OCI-LY7 (cell line): Measurements from ENCODE around the gene ACTR3. TPM values are rescaled to one million over a fixed set of nuclear protein-coding genes. Genes with fewer than 3 reads are reported as not detected.

Experiments
- BruUV-seq: library from RNA; stranded (reverse); fragments of 400-500 nt; replicated peaks from 2 replicates; lab custom pipeline; 2021; lab: Mats Ljungman, UMichigan
- CTCF ChIA-PET: fragments of 300-600 bp; sonication (Branson Sonifier 250); formaldehyde crosslinking; loops from one replicate; lab custom pipeline; 2022; ENCODE audit warnings: antibody characterized with exemption; ENCODE audit not compliant: unreplicated experiment; lab: Charles Lee
- POLR2A ChIA-PET: fragments of 300-600 bp; sonication (Branson Sonifier 250); formaldehyde crosslinking; loops from one replicate; lab custom pipeline; 2022; ENCODE audit warnings: antibody characterized with exemption; lab: Charles Lee
- DNase-seq: peaks from one replicate; pipeline ENCODE4 v3.0.0-alpha.2; 2015; ENCODE audit warnings: low spot score
- H2AFZ ChIP-seq: fragments of 200-600 bp; sonication (generic), shearing (Covaris generic); 2 replicates; pipeline ENCODE4 v1.6.1; 2014; ENCODE audit warnings: mild to moderate bottlenecking, antibody characterized with exemption, low read length, moderate library complexity
- H3K27ac ChIP-seq: fragments of 200-600 bp; sonication (generic); 2 replicates; pipeline ENCODE4 v1.5.1; 2014; ENCODE audit warnings: mixed run types, low read depth, mild to moderate bottlenecking, moderate library complexity, low read length, inconsistent platforms; ENCODE audit not compliant: poor library complexity, severe bottlenecking
- H3K36me3 ChIP-seq: fragments of 200-600 bp; sonication (generic); 2 replicates; pipeline ENCODE4 v1.6.1; 2014; ENCODE audit warnings: mild to moderate bottlenecking, antibody characterized with exemption, low read length, moderate library complexity, mixed read lengths; ENCODE audit not compliant: insufficient read depth
- H3K4me1 ChIP-seq: fragments of 200-600 bp; sonication (generic); 2 replicates; pipeline ENCODE4 v1.5.1; 2014; ENCODE audit warnings: mild to moderate bottlenecking, low read length; ENCODE audit not compliant: insufficient read depth, poor library complexity, severe bottlenecking
- H3K4me2 ChIP-seq: fragments of 200-600 bp; sonication (generic); 2 replicates; pipeline ENCODE4 v1.6.1; 2014; ENCODE audit warnings: mild to moderate bottlenecking, low read length
- H3K4me3 ChIP-seq: fragments of 200-600 bp; sonication (generic); 2 replicates; pipeline ENCODE4 v1.5.1; 2014; ENCODE audit warnings: mild to moderate bottlenecking, low read depth, low read length; ENCODE audit not compliant: poor library complexity, severe bottlenecking
- H3K79me2 ChIP-seq: fragments of 200-600 bp; sonication (generic); 2 replicates; pipeline ENCODE4 v1.6.1; 2016; ENCODE audit warnings: low read depth, mild to moderate bottlenecking, low read length, moderate library complexity, mixed read lengths; ENCODE audit not compliant: insufficient read depth
- H3K9me2 ChIP-seq: fragments of 200-600 bp; sonication (generic); 2 replicates; pipeline ENCODE4 v1.6.1; 2016; ENCODE audit warnings: mild to moderate bottlenecking, low read length, mixed read lengths; ENCODE audit not compliant: insufficient read depth
- H3K9me3 ChIP-seq: fragments of 200-600 bp; sonication (generic); 2 replicates; pipeline ENCODE4 v1.6.1; 2014; ENCODE audit warnings: mild to moderate bottlenecking, mixed run types, low read length, mixed read lengths
- H4K20me1 ChIP-seq: fragments of 200-600 bp; sonication (generic); 2 replicates; pipeline ENCODE4 v1.6.1; 2014; ENCODE audit warnings: mild to moderate bottlenecking, antibody characterized with exemption, low read length, moderate library complexity, mixed read lengths; ENCODE audit not compliant: insufficient read depth
- EZH2phosphoT487 ChIP-seq: fragments of 200-600 bp; sonication (generic); IDR thresholded peaks from 2 replicates; pipeline ENCODE4 v1.6.1; 2018; ENCODE audit warnings: low read depth, borderline replicate concordance, mild to moderate bottlenecking, mixed run types, antibody characterized with exemption, low read length, moderate library complexity, mixed read lengths
- intact Hi-C: fragments of 100-400 bp; cut with micrococcal nuclease; formaldehyde crosslinking; loops from one replicate; pipeline ENCODE4 v1.10.0; 2022; ENCODE audit not compliant: unreplicated experiment
- total RNA-seq, 2 experiments: library from RNA; depleted of rRNA in 1 of 2; stranded (reverse); fragments of >200 nt in 1 of 2; shearing (Covaris generic) in 1 of 2; gene quantifications; 2 replicates each; pipeline ENCODE4 v1.2.3, GENCODE V29; 2014 to 2022
- TF ChIP-seq, protein P1 (sequence below): fragments of 200-600 bp; sonication (generic); conservative IDR thresholded peaks from 2 replicates; pipeline ENCODE4 v1.5.1; 2014; ENCODE audit warnings: mild to moderate bottlenecking, antibody characterized with exemption, low read length, moderate library complexity, mixed read lengths

Gene ACTR3
- total RNA-seq, 2 experiments from 2014 or later = 192 to 320 TPM

DNA sequence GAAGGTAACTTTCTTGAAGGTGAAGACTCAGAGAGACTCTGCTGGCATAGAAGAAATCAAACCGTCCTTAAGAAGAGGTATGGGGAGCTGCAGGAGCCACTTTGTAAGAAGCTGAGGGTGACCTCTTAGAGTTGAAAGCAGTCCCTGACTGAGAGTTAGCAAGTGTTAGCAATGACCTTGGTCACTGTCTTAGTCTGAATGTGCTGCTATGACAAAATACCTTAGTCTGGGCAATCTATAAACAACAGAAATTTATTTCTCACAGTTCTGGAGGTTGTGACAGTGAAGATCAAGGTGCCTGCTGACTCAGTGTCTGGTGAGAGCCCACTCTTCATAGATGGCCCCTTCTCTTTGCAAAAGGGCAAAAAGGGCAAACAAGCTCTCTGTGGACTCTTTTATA, 35.7 kb upstream of the ACTR3 start:
- Histone ChIP-seq H3K4me1 (peaks cover 63% of the 10 kb centered on the region), H3K36me3 (peaks cover 7% of the 10 kb centered on the region; the same call in 1 of the 2 replicates), H3K9me3 (no peaks in the 10 kb centered on the region), H4K20me1 (no peaks in the 10 kb centered on the region), H3K4me3 (no peak overlapping the region), H2AFZ (peak overlapping the region; percentile 70; the same call in 1 of the 2 replicates), H3K4me2 (peak overlapping the region; percentile 50), H3K9me2 (no peaks in the 10 kb centered on the region), H3K27ac (peak overlapping the region; percentile 53), H3K79me2 (no peaks in the 10 kb centered on the region)
- TF ChIP-seq, protein P1, sequence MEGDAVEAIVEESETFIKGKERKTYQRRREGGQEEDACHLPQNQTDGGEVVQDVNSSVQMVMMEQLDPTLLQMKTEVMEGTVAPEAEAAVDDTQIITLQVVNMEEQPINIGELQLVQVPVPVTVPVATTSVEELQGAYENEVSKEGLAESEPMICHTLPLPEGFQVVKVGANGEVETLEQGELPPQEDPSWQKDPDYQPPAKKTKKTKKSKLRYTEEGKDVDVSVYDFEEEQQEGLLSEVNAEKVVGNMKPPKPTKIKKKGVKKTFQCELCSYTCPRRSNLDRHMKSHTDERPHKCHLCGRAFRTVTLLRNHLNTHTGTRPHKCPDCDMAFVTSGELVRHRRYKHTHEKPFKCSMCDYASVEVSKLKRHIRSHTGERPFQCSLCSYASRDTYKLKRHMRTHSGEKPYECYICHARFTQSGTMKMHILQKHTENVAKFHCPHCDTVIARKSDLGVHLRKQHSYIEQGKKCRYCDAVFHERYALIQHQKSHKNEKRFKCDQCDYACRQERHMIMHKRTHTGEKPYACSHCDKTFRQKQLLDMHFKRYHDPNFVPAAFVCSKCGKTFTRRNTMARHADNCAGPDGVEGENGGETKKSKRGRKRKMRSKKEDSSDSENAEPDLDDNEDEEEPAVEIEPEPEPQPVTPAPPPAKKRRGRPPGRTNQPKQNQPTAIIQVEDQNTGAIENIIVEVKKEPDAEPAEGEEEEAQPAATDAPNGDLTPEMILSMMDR = no peak
- TF ChIP-seq EZH2phosphoT487 = no peak
- CTCF ChIA-PET = no interaction called here
- no TSS peak for BruUV-seq
- intact Hi-C loops = no loop called here
- POLR2A ChIA-PET = interaction anchor here (0.7 to 0.9 kb wide), 2 partner anchors 18 to 21 kb away, joined by 3 read pairs; no protein-coding TSS in a partner anchor
- DNase-seq = no peak

DNA sequence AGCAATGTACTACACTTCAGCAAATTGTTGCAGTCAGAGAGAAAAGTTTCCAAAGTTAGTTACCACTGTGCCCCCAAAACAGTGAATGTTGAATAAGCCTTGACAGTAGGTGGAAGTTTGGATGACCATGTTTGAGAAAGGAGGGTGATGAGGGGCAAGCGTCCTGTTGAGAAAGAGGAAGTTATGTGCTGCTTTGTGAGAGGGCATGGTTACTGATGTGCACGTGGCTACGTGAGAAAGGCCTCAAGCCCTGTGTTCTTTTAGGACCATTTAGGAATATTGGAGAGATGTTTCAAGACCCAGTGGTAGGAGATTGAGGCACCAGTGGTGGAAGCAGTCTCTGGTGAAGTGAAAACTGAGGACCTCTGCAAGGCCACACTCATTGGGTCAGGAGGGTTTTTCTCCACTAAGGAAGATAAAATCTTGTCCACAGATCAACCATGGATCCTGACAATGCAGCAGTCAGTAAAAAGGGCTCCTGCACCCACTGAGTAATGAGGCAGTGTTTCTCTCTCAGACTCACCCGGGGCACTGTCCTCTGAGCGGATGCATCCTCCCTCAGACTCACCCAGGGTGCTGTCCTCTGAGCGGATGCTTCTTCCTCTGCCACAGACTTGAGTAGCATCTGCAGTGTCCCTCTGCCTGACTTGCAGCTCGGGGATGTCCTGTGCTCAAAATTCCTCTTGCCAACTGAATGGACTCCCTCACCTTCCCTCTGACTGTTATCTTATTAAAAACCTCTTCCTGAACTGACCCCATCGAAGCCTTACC, 34.7 kb upstream of the ACTR3 start:
- POLR2A ChIA-PET = interaction anchor here (0.6 to 1.1 kb wide), 3 partner anchors 16 to 69 kb away, joined by 3 to 4 read pairs (median 3); no protein-coding TSS in a partner anchor

More for the DNA sequence above, 34.7 kb upstream of the ACTR3 start:
- CTCF ChIA-PET = no interaction called here
- TF ChIP-seq EZH2phosphoT487 = no peak
- TF ChIP-seq, protein P1 = no peak
- Histone ChIP-seq H2AFZ (peak overlapping the region; percentile 70), H3K4me1 (peaks cover 72% of the 10 kb centered on the region), H3K27ac (peak overlapping the region; percentile 53), H3K4me2 (peak overlapping the region; percentile 50), H3K4me3 (no peak overlapping the region), H3K79me2 (no peaks in the 10 kb centered on the region; the same call in 1 of the 2 replicates), H3K9me2 (no peaks in the 10 kb centered on the region), H3K9me3 (no peaks in the 10 kb centered on the region), H4K20me1 (no peaks in the 10 kb centered on the region), H3K36me3 (peaks cover 7% of the 10 kb centered on the region; the same call in 1 of the 2 replicates)
- DNase-seq = peak; percentile 72
- intact Hi-C loops = no loop called here
- no TSS peak for BruUV-seq
